GM23338 (cell line): ENCODE results near the gene SNAP25. TPM values are rescaled to one million over a fixed set of nuclear protein-coding genes. Genes with fewer than 3 reads are reported as not detected.

Experiments used
- ATAC-seq: fragments of 200-7000 bp; cut with Tn5 transposase; 3 replicates; pipeline ENCODE4 v1.9.1; 2020
- DNase-seq: peaks from one replicate; pipeline ENCODE4 v3.0.0-alpha.2; 2015; ENCODE audit warnings: low spot score
- H2AFZ ChIP-seq: fragments of 200-600 bp; sonication (generic); 2 replicates; pipeline ENCODE4 v1.8.0; 2016; ENCODE audit warnings: antibody characterized with exemption, mild to moderate bottlenecking, moderate library complexity
- H3F3A ChIP-seq: fragments of 200-600 bp; sonication (generic); replicated peaks from 2 replicates; pipeline ENCODE4 v1.8.0; 2017; ENCODE audit warnings: antibody characterized with exemption, mixed run types, low read depth
- H3K27ac ChIP-seq: fragments of 200-600 bp; sonication (generic); 2 replicates; pipeline ENCODE4 v1.6.1; 2016; ENCODE audit warnings: low read depth
- H3K27me3 ChIP-seq: fragments of 200-600 bp; sonication (generic); 2 replicates; pipeline ENCODE4 v1.8.0; 2016; ENCODE audit warnings: mild to moderate bottlenecking, mixed run types, moderate library complexity; ENCODE audit not compliant: insufficient read depth
- H3K36me3 ChIP-seq: fragments of 200-600 bp; sonication (generic); 2 replicates; pipeline ENCODE4 v1.8.0; 2016; ENCODE audit warnings: mild to moderate bottlenecking; ENCODE audit not compliant: insufficient read depth
- H3K4me1 ChIP-seq: fragments of 200-600 bp; sonication (generic); 2 replicates; pipeline ENCODE4 v1.8.0; 2016; ENCODE audit warnings: mild to moderate bottlenecking, moderate library complexity; ENCODE audit not compliant: insufficient read depth
- H3K4me2 ChIP-seq: fragments of 200-600 bp; sonication (generic); 2 replicates; pipeline ENCODE4 v1.7.1; 2017; ENCODE audit warnings: mixed run types
- H3K4me3 ChIP-seq: fragments of 200-600 bp; sonication (generic); 2 replicates; pipeline ENCODE4 v1.6.1; 2016; ENCODE audit warnings: mixed run types
- H3K79me2 ChIP-seq: fragments of 200-600 bp; sonication (generic); replicated peaks from 2 replicates; pipeline ENCODE4 v1.8.0; 2017; ENCODE audit warnings: mild to moderate bottlenecking; ENCODE audit not compliant: insufficient read depth
- H3K9me2 ChIP-seq: fragments of 200-600 bp; sonication (generic); 2 replicates; pipeline ENCODE4 v1.8.0; 2017; ENCODE audit not compliant: insufficient read depth
- H4K20me1 ChIP-seq: fragments of 200-600 bp; sonication (generic); replicated peaks from 2 replicates; pipeline ENCODE4 v1.8.0; 2017; ENCODE audit warnings: mild to moderate bottlenecking; ENCODE audit not compliant: insufficient read depth
- H3K27ac Mint-ChIP-seq: 2 replicates; pipeline ENCODE4 v1.8.0; 2020; ENCODE audit warnings: inconsistent platforms, mild to moderate bottlenecking, moderate library complexity, mixed read lengths
- H3K27me3 Mint-ChIP-seq: 3 replicates; pipeline ENCODE4 v1.8.0; 2022; ENCODE audit warnings: low read depth, mild to moderate bottlenecking, moderate library complexity, mixed read lengths, inconsistent platforms; ENCODE audit not compliant: insufficient read depth, poor library complexity
- H3K36me3 Mint-ChIP-seq: 3 replicates; pipeline ENCODE4 v1.8.0; 2021; ENCODE audit warnings: low read depth, mild to moderate bottlenecking, inconsistent platforms, moderate library complexity, mixed read lengths
- H3K4me1 Mint-ChIP-seq: 3 replicates; pipeline ENCODE4 v1.8.0; 2020; ENCODE audit warnings: mild to moderate bottlenecking, inconsistent platforms, mixed read lengths
- H3K4me3 Mint-ChIP-seq: 3 replicates; pipeline ENCODE4 v1.8.0; 2021; ENCODE audit warnings: moderate library complexity, mild to moderate bottlenecking, inconsistent platforms, mixed read lengths
- H3K9me3 Mint-ChIP-seq: 3 replicates; pipeline ENCODE4 v1.8.0; 2020; ENCODE audit warnings: moderate library complexity, mild to moderate bottlenecking, inconsistent platforms, mixed read lengths
- EZH2phosphoT487 ChIP-seq: fragments of 200-600 bp; sonication (generic); IDR thresholded peaks from one replicate; pipeline ENCODE4 v1.8.1; 2018; ENCODE audit warnings: antibody characterized with exemption; ENCODE audit not compliant: unreplicated experiment
- POLR2AphosphoS5 ChIP-seq: IDR thresholded peaks from 2 replicates; pipeline ENCODE4 v1.6.1; 2016; ENCODE audit warnings: antibody characterized with exemption, low read depth
- polyA plus RNA-seq: library from polyadenylated mRNA; unstranded; fragments of >200 nt; fragmentation: Nextera tagmentation; extraction: Ambion mirVana; gene quantifications from 2 replicates; pipeline ENCODE4 v1.2.1, GENCODE V29; 2016
- total RNA-seq: library from RNA; depleted of rRNA; stranded (reverse); fragments of >200 nt; shearing (Covaris generic); gene quantifications from 2 replicates; pipeline ENCODE4 v1.2.3, GENCODE V29; 2014
- TF ChIP-seq, protein P1 (sequence below): IDR thresholded peaks from one replicate; pipeline ENCODE4 v1.6.1; 2018; ENCODE audit warnings: antibody characterized with exemption; ENCODE audit not compliant: unreplicated experiment
- TF ChIP-seq, protein P2 (sequence below): fragments of 250-450 bp; sonication (Bioruptor Pico); IDR thresholded peaks from 2 replicates; pipeline ENCODE4 v1.5.0; 2020; ENCODE audit warnings: mild to moderate bottlenecking, moderate library complexity

Gene SNAP25
- total and polyA plus RNA-seq, 2 experiments from 2014 or later, result 0.82 to 1.3 TPM

DNA sequence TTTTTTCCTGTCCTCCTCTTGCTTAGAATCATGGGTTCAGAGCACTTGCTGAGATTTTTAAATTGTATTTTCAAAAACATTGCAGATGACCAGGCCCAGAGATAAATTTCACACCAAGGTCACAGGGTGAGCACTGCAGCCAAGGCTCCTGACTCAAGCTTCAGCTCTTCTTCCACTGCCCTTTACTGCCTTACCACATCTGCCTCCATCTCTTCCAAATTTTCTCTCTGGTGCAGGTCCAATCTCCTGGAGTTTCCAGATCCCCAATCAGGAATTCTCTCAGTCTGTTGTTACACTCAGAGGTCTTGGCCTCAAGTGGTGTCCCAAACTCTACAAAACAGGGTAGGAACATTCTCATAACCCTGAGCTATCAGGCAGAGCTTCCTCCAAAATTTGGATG lies 12.7 kb downstream of the SNAP25 start:
- Histone ChIP-seq H3K4me2 (no peak overlapping the region), H4K20me1 (no peaks in the 10 kb centered on the region), H2AFZ (no peak overlapping the region), H3F3A (no peaks in the 10 kb centered on the region), H3K36me3 (no peaks in the 10 kb centered on the region), H3K27me3 (no peaks in the 10 kb centered on the region), H3K27ac (no peak overlapping the region), H3K4me3 (no peak overlapping the region), H3K4me1 (peaks cover 12% of the 10 kb centered on the region), H3K9me2 (no peaks in the 10 kb centered on the region), H3K79me2 (no peaks in the 10 kb centered on the region)
- DNase-seq (no peak), ATAC-seq (no peak)
- Mint-ChIP-seq H3K4me3 (no peak overlapping the region), H3K9me3 (no peaks in the 10 kb centered on the region), H3K36me3 (no peaks in the 10 kb centered on the region), H3K27me3 (no peaks in the 10 kb centered on the region), H3K4me1 (peaks cover 10% of the 10 kb centered on the region), H3K27ac (no peak overlapping the region)
- TF ChIP-seq POLR2AphosphoS5 (no peak), EZH2phosphoT487 (no peak)
- TF ChIP-seq, protein P1, sequence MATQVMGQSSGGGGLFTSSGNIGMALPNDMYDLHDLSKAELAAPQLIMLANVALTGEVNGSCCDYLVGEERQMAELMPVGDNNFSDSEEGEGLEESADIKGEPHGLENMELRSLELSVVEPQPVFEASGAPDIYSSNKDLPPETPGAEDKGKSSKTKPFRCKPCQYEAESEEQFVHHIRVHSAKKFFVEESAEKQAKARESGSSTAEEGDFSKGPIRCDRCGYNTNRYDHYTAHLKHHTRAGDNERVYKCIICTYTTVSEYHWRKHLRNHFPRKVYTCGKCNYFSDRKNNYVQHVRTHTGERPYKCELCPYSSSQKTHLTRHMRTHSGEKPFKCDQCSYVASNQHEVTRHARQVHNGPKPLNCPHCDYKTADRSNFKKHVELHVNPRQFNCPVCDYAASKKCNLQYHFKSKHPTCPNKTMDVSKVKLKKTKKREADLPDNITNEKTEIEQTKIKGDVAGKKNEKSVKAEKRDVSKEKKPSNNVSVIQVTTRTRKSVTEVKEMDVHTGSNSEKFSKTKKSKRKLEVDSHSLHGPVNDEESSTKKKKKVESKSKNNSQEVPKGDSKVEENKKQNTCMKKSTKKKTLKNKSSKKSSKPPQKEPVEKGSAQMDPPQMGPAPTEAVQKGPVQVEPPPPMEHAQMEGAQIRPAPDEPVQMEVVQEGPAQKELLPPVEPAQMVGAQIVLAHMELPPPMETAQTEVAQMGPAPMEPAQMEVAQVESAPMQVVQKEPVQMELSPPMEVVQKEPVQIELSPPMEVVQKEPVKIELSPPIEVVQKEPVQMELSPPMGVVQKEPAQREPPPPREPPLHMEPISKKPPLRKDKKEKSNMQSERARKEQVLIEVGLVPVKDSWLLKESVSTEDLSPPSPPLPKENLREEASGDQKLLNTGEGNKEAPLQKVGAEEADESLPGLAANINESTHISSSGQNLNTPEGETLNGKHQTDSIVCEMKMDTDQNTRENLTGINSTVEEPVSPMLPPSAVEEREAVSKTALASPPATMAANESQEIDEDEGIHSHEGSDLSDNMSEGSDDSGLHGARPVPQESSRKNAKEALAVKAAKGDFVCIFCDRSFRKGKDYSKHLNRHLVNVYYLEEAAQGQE, result no peak
- TF ChIP-seq, protein P2, sequence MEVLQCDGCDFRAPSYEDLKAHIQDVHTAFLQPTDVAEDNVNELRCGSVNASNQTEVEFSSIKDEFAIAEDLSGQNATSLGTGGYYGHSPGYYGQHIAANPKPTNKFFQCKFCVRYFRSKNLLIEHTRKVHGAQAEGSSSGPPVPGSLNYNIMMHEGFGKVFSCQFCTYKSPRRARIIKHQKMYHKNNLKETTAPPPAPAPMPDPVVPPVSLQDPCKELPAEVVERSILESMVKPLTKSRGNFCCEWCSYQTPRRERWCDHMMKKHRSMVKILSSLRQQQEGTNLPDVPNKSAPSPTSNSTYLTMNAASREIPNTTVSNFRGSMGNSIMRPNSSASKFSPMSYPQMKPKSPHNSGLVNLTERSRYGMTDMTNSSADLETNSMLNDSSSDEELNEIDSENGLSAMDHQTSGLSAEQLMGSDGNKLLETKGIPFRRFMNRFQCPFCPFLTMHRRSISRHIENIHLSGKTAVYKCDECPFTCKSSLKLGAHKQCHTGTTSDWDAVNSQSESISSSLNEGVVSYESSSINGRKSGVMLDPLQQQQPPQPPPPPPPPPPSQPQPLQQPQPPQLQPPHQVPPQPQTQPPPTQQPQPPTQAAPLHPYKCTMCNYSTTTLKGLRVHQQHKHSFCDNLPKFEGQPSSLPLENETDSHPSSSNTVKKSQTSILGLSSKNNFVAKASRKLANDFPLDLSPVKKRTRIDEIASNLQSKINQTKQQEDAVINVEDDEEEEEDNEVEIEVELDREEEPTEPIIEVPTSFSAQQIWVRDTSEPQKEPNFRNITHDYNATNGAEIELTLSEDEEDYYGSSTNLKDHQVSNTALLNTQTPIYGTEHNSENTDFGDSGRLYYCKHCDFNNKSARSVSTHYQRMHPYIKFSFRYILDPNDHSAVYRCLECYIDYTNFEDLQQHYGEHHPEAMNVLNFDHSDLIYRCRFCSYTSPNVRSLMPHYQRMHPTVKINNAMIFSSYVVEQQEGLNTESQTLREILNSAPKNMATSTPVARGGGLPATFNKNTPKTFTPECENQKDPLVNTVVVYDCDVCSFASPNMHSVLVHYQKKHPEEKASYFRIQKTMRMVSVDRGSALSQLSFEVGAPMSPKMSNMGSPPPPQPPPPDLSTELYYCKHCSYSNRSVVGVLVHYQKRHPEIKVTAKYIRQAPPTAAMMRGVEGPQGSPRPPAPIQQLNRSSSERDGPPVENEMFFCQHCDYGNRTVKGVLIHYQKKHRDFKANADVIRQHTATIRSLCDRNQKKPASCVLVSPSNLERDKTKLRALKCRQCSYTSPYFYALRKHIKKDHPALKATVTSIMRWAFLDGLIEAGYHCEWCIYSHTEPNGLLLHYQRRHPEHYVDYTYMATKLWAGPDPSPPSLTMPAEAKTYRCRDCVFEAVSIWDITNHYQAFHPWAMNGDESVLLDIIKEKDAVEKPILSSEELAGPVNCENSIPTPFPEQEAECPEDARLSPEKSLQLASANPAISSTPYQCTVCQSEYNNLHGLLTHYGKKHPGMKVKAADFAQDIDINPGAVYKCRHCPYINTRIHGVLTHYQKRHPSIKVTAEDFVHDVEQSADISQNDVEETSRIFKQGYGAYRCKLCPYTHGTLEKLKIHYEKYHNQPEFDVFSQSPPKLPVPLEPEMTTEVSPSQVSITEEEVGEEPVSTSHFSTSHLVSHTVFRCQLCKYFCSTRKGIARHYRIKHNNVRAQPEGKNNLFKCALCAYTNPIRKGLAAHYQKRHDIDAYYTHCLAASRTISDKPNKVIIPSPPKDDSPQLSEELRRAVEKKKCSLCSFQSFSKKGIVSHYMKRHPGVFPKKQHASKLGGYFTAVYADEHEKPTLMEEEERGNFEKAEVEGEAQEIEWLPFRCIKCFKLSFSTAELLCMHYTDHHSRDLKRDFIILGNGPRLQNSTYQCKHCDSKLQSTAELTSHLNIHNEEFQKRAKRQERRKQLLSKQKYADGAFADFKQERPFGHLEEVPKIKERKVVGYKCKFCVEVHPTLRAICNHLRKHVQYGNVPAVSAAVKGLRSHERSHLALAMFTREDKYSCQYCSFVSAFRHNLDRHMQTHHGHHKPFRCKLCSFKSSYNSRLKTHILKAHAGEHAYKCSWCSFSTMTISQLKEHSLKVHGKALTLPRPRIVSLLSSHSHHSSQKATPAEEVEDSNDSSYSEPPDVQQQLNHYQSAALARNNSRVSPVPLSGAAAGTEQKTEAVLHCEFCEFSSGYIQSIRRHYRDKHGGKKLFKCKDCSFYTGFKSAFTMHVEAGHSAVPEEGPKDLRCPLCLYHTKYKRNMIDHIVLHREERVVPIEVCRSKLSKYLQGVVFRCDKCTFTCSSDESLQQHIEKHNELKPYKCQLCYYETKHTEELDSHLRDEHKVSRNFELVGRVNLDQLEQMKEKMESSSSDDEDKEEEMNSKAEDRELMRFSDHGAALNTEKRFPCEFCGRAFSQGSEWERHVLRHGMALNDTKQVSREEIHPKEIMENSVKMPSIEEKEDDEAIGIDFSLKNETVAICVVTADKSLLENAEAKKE (CRISPR knock-in tag), result no peak
